HG02840 (cell line): ENCODE data around the gene WDR11.

Experiments
- ATAC-seq: cut with Tn5 transposase; IDR thresholded peaks from one replicate; pipeline ENCODE4 v1.9.1; 2021; ENCODE audit warnings: mild to moderate bottlenecking, moderate library complexity, moderate number of reproducible peaks; ENCODE audit not compliant: unreplicated experiment, low FRiP score

Gene WDR11

DNA sequence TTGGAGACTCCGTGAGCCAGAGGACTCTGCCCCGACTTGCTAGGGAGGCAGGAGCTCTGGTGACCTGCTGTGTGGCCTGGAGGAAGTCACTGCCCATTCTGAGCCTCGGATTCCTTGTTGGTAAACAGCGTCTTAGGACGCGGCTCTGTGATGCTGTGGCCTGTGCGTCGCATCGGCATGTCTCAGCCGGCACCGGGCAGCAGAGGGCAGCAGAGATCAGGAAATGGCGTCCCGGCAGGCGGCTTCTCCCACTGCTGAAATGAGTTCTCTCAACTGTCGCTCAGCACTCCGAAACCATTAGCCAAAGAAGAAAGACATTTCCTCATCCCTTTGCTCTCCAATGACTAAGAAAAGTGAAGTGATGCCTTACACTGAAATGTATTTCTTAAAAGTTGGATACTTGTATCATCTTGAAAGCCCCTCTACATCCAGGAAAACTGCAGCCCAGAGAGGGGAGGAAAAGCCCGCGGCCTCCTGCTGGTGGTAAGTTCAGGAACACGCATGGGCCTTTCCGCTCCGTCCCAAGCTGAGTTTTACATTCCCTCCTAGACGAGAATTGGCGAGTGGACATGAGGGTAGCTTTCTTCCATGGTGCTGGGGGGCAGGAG is 91.7 kb downstream of the WDR11 start:
- ATAC-seq = no peak

DNA sequence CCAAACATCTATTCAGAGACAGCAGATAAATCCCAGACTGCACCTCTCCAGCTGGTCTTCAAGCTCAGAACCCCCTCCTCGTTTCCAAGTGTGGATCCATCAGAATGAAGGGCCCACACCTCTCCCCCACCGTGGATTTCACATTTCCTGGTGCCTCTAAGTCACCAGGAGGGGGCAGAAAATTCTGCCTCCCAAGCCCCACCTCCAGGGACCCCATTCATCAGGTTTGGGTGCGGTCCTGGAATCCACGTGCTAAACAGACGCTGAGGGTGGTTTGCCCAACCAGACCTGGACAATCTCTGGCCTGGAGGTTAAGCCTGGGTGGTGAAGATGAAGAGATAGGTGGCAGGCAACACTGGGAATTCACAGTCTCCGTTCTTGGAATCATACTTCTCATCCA is 92.4 kb downstream of the WDR11 start:
- no peak for ATAC-seq

DNA sequence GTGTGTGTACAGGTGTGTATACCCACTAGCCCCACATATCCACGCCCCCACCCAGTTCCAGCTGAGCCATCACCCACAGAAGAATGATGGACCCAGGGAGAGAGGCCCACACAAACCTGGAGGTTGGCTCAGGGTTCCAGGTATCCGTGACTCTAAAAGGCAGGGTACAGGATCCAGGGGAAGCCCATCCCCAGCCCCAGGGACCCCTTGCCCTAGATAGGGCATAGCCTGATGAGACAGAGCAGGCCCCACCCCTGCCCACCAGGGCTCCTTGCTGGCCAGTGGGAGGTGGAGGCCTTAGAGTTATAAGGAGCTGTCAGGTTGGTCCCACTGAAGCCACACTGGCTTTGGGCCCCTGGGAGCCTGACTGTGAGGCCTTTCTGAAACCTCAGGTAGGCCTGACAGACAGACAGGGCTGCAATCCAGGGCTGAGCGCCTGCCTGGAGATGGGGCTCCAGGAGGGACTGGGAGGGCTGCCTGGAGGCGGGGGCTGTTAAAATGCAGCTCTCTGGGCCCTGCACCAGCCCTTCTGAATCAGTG is 93.5 kb downstream of the WDR11 start:
- ATAC-seq = no peak

DNA sequence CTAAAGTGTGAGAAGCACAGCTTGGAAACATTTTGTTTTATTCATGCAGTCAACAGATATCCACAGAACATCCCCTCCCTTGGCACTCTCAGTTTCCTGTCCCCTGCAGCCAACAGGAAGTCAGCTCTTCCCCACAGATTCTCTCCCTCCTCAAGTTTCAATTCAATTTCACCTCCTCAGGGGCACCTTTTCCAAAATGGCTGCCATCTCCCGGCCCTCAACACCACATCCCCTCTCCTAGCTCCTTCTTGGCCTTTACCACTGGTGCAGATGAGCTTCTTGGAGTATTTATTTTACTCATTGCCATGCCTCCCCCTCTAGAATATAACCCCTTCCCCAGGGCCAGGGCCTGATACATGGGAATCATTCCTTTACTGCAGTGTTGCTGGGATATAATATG is 94.0 kb downstream of the WDR11 start:
- no peak for ATAC-seq

DNA sequence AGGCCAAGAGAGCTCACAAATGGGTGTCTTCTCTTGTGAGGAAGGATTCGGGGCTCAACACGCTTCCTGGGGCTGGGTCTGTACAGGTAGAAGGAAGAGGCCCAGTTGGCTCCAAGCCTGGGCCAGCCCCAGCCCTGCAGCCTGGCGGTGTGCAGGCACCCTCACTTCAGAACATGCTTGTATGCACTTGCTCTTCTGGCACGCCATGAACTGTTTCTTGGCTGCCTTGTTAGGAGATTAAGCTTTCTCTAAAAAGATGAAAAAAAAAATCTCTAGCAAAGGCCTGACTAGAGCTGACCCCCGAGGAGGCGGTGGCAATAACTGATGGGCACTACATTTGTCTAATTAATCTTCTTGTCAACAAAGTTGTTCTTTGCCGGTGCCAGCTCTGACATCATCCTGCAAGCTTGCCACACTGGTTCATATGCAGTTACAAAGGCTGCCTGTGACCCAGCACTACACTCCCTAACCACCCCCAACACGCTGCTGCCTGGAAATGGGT is 94.7 kb downstream of the WDR11 start:
- no peak for ATAC-seq

DNA sequence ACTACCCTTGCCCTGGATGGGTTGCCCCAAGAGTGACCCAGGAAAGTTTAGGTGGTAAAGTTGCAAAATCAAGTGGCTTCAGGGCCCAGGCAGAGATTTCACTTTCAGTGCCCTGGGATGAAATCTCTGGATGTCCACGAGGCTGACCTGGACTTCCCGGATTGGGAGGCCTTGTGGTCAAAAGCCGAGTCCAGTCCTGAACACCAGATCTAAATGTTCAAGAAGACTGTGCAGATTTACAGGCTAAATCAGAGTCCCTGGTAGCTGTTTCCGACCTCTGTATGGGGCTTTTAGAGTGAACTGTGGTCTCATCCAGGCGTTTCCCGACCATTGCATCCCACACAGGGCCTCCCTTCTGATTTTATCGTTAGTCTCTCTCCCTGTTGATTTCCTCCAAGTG is 95.3 kb downstream of the WDR11 start:
- ATAC-seq = no peak

DNA sequence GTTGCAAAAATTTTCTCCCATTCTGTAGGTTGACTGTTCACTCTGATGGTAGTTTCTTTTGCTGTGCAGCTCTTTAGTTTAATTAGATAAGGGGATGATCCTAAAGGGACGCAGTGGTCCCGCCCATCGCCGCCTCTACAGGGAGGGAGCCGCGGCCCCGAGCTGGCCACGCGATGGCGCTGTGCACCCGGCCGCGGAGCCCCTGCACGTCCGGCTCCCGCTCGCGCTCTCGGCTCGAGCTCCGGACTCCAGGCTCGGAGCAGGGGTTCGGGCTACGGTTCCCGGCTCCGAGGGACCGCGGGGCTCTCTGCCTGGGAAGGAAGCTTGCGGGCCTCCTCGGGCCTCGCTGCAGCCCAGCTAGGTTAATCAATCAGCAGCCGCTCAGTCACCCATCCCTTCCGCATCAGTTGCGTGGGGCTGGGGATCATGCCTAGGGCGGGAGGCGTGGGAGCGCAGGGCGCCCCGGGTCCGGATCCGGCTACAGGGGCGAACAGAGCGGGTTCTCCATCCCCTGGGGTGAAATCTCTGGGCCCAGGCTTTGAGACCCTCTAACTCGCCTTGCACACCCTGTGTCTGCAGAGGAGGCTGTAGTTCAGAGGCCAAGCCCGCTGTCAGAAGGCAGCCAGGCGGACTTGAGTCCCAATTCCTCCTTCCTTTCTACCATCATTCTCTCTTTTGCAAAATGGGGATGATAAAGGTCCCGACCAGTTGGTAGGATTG is 97.9 kb downstream of the WDR11 start:
- peak; percentile 77 for ATAC-seq

DNA sequence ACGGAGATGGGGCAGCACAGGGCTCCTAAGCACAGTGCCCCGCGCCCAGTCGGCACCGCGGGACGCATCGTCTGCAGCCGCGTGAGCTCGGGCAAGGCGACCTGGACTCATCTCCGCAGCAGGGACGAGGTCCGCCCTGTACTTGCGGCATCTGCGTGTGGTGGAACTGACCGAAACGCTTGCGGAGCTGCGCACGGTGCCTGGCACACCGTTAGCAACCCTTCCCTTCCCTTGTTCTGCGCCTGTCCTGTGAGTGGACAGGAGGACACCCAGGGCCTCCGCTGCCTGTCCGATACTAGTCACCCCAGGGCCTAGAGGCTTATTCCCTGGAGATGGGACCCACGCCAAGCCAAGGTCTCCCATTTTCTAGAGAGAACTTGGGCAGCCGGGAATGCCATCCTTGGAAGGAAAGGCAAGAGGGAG is 98.5 kb downstream of the WDR11 start:
- no peak for ATAC-seq

DNA sequence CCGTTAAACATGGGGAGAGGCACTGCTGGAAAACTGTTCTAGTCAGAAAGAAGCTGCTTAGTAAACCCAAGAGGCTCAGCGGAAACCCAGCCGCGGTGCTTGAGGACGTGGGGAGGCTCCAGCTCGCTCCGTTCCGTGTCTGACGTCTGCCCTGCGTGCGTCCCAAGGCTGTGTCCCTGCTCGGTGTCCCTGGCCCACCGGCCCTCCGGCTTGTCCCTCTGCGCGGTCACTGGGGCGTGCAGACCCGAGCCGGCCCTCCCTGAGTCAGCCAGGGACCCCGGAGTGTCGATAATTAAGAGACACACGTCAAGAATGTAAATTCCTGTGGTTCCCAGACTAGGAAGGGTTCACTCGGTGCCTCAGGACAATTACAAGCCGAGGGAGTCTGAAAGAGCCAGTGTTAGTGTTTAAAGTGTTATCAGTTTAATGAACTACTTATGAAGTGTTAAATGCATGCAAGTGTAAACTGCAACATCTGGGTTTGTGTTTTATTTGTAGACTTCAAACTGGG is 98.9 kb downstream of the WDR11 start:
- ATAC-seq = no peak

DNA sequence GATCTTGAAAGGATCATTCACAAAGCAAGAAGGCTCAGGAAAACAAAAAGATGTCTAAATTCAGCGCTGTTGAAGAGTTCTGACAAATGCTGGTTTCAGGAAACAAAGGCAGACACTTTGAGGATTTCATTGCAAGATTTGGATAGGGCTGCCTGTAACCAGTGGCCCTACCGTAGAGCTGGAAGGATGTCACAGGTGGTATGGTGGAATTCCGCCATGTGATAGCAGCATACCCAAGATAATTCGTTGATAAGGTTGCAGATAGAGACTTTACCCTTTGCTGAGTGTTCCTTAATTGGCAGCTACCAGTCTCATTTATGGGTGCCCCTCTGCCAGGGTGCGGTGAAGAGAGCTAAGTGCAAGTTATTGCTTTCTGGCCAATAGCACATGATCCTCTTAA is 100.1 kb downstream of the WDR11 start:
- no peak for ATAC-seq

DNA sequence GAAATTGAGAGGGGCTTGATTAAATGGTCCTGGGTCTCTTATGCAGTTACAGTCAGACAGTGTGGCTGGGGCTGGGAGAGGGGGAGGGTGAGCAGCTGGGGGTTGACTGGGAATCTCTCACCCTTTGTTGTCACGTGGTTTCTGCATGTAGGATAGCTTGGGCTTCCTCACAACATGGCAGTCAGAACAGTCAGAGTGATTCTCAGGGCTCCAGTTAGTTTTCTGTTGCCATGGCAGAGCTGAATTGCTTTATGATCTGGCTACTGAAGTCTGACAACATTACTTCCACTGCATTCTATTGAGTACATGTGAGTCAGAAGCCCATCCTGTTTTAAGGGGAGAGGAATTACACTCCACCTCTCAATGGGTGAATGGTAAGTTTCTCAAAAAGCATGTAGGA is 102.7 kb downstream of the WDR11 start:
- ATAC-seq = no peak
